SK-N-MC (cell line): ENCODE results near the gene RAD23A.

ENCODE experiments used
- EZH2 ChIP-seq: fragments of 200-600 bp; sonication (generic); IDR thresholded peaks from one replicate; pipeline ENCODE4 v1.6.1; 2017; ENCODE audit warnings: antibody characterized with exemption
- FOXP2 ChIP-seq: optimal IDR thresholded peaks from 2 replicates; pipeline ENCODE3; 2011; ENCODE audit warnings: mild to moderate bottlenecking, moderate library complexity; ENCODE audit not compliant: insufficient read depth; ENCODE audit errors: extremely low read length, control extremely low read depth
- POLR2AphosphoS5 ChIP-seq: IDR thresholded peaks from 2 replicates; pipeline ENCODE4 v1.6.1; 2012; ENCODE audit warnings: mild to moderate bottlenecking, low read depth, low read length, borderline replicate concordance

- TF ChIP-seq EZH2: no peak
- TF ChIP-seq POLR2AphosphoS5: peak; percentile 22; the same call in 1 of the 2 replicates
- TF ChIP-seq FOXP2: no peak
These were observed 2.1 kb upstream of the RAD23A start for GRCh38 chr19:12943437-12944044.
